Erythroblast (primary cell): ENCODE measurements around the gene GAB4.

Experiments used
- GATA1 ChIP-seq: IDR thresholded peaks from 2 replicates; pipeline ENCODE4 v1.6.1; 2011; ENCODE audit warnings: low read depth, mild to moderate bottlenecking, control low read depth, low read length, moderate library complexity
- POLR2A ChIP-seq: IDR thresholded peaks from 2 replicates; pipeline ENCODE4 v1.6.1; 2011; ENCODE audit warnings: mild to moderate bottlenecking, low read length

DNA sequence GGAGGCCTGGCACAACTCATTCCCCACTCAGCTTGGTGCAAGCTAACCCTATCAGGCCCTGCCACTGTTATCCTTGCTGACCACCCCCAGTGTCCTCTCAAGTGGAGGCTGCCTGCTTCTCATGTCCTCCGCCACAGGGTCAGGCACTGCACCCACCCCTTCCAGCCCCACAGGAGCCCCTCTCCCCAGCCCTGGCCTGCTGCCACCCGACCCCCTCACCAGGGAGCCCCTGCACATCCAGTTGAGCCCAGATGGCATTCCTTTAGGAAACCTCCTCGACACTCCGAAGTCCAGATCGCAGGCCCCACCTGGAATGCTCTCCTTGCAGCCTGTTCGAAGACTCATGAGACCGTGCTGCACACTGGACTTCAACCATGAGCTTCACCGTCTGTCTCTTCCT, 48.8 kb upstream of the GAB4 start:
- TF ChIP-seq POLR2A: no peak
- TF ChIP-seq GATA1: no peak
